ENCODE results near the gene RELB.

- no peak for TF ChIP-seq FOXP2 (optimal IDR thresholded peaks at IDR 0.05; ENCODE audit: borderline replicate concordance, extremely low read depth, extremely low read length, insufficient read depth)
- no peak for TF ChIP-seq POLR2AphosphoS5 (IDR thresholded peaks at IDR 0.05; ENCODE audit: low read depth, low read length)
- no peak for TF ChIP-seq TAF1 (IDR thresholded peaks at IDR 0.05; ENCODE audit: borderline replicate concordance, insufficient read depth, low read length)
- no peak for TF ChIP-seq REST (IDR thresholded peaks at IDR 0.05; ENCODE audit: insufficient read depth in 1 of 2, low read depth in 2 of 2, low read length in 2 of 2)
Measured at GRCh38 chr19:45049073-45049736, 47.9 kb downstream of the RELB start.

Data from PFSK-1 (cell line).